ENCODE data around the gene AOC1. TPM values are rescaled to one million over a fixed set of nuclear protein-coding genes. Genes with fewer than 3 reads are reported as not detected.
"Not testable (repeated sequence)": the region's sequence is repeated elsewhere in the genome, so short reads cannot be mapped to it uniquely, and the experiment has no call there.

AOC1 gene, protein sequence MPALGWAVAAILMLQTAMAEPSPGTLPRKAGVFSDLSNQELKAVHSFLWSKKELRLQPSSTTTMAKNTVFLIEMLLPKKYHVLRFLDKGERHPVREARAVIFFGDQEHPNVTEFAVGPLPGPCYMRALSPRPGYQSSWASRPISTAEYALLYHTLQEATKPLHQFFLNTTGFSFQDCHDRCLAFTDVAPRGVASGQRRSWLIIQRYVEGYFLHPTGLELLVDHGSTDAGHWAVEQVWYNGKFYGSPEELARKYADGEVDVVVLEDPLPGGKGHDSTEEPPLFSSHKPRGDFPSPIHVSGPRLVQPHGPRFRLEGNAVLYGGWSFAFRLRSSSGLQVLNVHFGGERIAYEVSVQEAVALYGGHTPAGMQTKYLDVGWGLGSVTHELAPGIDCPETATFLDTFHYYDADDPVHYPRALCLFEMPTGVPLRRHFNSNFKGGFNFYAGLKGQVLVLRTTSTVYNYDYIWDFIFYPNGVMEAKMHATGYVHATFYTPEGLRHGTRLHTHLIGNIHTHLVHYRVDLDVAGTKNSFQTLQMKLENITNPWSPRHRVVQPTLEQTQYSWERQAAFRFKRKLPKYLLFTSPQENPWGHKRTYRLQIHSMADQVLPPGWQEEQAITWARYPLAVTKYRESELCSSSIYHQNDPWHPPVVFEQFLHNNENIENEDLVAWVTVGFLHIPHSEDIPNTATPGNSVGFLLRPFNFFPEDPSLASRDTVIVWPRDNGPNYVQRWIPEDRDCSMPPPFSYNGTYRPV
- not detected for polyA plus RNA-seq (2013, experiment 1 of 2; ENCODE audit: insufficient read length)
- polyA plus RNA-seq (2013, experiment 2 of 2; ENCODE audit: insufficient read length) = 0.15 TPM

DNA sequence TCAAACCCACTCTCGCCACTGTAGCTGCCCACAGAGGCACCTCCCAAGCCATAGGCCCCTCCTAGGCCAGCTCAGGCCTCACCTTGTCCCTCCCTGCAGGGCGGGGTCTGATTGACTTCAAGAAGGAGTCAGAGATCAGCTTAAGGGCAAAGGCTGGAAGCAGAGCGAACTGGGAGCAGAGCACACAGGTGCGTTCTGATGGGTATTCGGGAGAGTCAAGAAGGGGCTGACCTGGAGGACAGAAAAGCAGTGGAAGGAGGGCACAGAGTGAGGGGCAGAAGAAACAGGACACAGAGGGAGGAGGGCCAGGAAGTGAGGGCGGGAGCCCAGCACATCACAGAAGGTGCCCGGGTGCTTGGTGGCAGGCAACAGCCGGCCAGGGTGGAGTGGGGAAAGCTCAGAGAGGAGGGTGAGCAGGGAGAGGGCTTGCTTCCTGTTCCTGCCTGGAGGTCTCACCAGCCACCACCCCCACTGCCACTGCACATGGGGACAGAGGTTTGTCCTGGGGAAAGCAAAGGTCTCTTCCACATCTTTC, at the start of gene AOC1:
Gene AOC1, plus strand, starts transcription at position 147 of the 535 bp plus-strand sequence. CDS start 3,954 bp downstream, outside the sequence.
- no peak for DNase-seq

DNA sequence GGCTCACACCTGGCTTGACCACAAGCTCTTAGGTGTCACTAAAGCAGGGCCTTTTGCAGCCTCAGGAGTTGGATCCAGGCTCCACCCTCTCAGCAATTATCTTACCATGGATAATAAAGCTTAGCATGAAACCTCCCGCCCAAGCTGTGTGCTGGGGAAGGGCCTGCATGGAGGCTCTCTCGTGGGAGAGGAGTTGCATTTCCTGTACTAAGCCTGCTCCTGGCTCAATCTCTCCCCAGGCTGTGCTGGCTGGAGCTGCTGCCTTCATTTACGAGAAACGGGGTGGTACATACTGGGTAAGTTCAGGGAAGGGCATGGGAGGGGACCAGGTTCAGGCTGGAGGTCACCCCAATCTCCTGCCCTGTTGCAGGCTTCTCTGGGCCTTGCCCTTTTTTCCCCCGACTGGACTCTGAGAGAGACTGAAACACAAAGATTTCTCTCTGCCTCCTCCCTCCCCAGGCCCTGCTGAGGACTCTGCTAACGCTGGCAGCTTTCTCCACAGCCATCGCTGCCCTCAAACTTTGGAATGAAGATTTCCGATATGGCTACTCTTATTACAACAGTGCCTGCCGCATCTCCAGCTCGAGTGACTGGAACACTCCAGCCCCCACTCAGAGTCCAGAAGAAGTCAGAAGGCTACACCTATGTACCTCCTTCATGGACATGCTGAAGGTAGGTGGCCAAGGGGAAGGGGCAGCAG, 49.0 kb upstream of the AOC1 start:
- no peak for DNase-seq

DNA sequence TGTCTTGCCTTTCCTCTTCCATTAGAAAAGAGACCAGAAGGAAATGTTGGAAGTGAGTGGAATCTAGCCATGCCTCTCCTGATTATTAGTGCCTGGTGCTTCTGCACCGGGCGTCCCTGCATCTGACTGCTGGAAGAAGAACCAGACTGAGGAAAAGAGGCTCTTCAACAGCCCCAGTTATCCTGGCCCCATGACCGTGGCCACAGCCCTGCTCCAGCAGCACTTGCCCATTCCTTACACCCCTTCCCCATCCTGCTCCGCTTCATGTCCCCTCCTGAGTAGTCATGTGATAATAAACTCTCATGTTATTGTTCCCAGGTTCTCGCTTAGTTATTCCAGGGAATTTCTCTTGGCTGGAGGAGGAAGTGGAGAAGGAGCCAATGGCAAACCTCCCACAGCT, 47.5 kb upstream of the AOC1 start:
- DNase-seq = no peak

DNA sequence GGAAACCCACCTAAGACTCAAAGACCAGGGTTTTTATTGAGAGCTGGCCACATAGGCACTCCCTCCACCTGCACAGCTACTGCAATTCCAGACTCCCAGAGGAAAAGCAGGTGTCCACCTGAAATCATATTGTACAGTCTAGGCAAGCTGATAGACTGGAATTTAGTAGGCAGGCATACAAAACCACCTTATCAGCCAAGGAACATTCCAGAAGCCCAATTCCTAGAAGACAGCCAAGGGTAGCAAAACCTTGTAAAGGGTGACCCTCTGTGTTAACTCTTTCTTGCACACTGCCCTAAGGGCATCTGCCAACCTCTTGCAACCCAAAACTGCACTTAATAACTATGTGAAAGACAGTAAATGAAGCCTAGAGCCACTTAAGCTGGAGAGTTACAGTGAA, 46.5 kb upstream of the AOC1 start:
- no peak for DNase-seq

DNA sequence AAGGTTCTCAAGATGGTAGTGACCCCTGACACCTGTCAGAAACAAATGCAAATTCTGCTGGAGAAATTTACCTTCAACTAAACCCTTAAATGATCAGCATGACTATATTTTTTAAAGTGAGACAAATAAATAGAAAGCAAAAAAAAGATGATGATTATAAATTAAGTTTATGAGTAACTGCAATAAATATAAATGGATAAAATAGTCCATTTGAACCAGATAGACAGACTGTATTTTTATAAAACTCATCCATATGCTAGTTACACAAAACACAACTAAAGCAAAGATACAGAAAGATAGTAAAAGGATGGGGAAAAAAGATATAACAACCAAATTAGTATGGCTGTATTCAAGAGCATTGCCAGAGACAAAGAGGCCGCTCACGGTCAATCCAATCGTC, 45.9 kb upstream of the AOC1 start:
- no peak for DNase-seq

DNA sequence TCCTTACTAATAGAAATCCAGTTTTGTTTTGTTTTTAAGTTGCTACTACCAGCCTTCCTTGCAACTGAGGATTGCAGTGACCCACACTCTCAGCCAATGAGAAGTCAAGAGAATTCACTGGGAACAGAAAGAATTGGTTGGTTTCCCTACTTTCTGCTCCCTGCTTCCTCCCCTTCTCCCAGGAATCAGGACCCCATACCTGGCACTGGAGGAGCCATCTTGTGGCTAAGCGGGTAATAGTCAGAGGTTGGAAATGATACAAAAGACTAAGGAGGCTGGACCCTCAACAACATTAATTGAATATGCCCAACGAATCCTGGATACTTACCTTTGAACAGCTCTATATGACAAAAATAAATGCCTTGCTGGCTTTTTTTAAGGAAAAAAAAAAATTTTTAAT, 45.5 kb upstream of the AOC1 start:
- no peak for DNase-seq

DNA sequence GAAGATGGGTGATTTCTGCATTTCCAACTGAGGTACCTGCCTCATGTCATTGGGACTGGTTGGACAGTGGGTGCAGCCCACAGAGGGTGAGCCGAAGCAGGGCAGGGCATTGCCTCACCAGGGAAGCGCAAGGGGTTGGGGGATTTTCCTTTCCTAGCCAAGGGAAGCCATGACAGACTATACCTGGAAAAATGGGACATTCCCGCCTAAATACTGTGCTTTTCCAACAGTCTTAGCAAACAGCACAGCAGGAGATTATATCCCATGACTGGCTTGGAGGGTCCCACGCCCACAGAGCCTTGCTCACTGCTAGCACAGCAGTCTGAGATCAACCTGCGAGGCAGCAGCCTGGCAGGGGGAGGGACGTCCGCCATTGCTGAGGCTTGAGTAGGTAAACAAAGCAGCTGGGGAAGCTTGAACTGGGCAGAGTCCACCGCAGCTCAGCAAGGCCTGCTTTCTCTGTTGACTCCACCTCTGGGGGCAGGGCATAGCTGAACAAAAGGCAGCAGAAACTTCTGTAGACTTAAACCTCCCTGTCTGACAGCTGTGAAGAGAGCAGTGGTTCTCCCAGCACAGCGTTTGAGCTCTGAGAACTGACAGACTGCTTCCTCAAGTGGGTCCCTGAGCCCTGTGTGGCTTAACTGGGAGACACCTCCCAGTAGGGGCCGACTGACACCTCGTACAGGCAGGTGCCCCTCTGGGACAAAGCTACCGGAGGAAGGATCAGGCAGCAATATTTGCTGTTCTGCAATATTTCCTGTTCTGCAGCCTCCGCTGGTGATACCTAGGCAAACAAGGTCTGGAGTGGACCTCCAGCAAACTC, 44.5 kb upstream of the AOC1 start:
- not testable (repeated sequence) for DNase-seq

DNA sequence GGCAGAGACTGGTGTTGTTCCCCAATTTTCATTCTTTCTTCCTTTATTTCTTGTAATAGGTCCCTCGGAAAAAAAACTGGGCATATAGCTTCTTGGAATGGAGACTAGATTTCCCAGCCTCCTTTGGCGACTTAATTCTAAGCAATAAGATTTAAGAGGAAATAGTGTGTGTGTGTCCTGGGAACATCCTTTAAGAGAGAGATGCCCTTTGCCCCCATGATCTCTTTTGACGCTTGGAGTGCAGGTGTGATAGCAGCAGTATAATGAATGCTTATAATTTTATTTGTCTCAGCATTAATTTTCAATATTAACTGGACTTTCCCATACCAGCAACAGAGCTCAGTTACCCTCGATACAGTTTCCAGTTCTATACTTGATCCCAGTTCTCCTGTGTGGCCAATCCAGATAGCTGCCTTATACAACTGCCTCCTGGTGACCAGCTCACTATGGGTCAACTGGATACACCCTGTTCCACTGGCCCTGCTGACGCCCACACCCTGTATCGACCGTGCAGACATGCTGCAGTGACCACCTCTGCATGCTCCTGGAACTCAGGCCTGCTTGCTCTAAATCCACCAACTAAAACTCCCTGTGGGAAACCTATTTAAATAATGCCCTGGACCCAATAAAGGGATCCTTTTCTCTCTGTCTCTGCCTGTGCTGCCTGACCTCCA, 37.9 kb upstream of the AOC1 start:
- DNase-seq = no peak

DNA sequence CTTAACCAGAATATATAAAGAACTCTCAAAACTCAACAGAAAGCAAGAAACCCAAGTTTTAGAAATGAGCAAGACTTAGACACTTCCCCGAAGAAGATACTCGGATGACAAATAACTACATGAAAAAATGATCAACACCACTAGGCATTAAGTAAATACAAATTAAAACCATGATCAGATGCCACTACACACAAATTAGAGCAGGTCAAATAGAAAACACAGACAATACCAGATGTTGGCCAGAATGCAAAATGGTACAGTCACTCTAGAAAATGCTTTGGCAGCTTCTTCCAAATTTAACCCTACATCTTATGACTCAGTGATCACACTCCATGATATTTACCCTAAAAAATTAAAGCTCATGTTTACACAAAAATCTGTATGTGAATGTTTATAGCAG, 33.3 kb upstream of the AOC1 start:
- DNase-seq = no peak

DNA sequence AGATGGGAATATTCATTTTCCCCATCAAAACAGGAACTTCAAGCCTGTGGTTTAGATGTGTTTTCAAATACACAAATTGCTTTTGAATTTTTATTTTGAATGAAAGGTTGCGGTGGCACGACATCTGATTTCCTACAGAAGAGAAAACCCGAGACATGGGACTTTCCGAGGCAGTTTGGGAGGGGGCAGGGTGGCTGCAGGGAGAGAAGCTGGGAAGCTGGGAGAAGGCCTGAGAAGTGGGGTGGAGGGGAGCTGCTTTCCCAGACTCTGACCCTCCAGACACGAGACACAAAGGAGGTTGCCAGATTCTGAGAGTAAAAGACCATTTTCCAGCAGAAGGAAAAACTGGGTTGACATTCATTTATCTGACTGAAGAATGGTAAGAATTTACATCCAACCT, 32.2 kb upstream of the AOC1 start:
- no peak for DNase-seq

DNA sequence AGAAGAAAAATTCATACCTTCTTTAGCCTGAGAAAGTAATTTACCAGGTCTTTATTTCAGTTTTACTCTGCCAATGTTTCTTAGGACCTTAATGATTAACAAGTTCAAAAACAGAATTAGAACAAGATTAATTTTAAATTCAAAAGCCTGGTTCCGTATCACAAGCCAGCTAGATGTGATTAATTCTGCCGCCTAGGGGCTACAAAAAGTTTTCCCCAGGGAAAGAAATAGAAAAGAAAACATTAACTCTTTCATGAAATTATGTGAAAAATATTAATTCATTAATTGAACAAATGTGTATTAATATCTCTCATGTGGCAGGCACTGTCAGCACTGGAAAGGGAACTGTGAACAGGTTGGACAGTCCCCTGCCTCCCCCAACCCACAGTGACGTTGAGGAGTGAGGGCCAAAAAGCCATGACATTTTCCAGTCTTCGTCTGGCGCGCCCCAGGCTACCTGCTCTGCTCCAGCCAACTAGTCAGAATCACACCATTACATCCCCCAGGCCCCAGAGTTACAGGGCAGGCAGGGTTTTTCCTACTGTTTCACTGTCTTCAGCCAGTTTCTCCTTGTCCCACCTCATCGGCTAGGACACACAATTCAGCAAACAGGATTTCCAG, 31.6 kb upstream of the AOC1 start:
- no peak for DNase-seq

DNA sequence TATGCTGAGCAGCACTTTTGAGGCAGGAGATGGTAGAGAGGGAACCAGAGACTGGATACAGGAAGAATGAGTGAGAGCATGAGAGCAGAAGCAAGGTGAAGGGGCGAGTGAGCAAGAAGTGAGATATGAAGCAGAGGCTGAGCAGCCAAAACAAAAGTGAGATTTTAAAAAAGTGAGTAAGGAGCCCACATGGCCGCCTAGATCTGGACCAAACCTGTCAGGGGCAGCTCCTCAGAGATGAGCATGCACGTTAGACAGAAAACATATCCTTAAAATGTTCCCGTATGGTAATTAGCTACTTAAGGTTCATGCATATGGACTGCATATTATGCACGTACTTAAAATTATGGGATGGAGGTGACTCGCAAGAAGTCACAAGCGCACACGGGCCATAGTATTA, 29.3 kb upstream of the AOC1 start:
- DNase-seq = no peak

DNA sequence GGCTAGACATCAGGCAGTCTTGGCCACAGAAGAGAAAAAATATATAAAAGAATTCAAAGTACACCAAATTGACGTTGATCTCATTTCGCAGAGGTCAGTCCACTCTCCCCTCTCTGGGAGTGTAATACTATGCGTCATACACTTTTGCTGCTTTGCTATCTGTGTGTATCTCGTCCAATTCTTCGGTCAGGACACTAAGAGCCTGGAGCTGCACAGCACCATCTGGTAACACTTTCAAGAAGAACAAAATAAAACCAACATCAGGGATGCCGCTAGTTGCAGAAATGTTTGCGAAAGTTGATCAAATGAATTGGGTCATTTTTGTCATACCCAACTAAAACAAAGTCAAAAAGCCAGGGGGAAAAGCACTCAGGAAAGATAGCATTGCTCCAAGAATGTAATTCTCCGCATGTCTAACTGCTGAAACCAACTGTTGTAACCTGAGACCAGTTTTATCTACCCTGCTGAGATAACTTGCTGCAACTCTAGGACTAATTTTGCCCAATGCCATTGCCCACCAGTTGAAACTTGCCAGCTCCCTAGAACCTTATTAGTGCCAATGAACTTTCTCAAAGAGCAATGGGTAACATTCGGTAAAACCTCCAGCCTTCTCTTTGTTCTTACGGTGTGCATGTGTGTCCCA, 28.7 kb upstream of the AOC1 start:
- DNase-seq = no peak

DNA sequence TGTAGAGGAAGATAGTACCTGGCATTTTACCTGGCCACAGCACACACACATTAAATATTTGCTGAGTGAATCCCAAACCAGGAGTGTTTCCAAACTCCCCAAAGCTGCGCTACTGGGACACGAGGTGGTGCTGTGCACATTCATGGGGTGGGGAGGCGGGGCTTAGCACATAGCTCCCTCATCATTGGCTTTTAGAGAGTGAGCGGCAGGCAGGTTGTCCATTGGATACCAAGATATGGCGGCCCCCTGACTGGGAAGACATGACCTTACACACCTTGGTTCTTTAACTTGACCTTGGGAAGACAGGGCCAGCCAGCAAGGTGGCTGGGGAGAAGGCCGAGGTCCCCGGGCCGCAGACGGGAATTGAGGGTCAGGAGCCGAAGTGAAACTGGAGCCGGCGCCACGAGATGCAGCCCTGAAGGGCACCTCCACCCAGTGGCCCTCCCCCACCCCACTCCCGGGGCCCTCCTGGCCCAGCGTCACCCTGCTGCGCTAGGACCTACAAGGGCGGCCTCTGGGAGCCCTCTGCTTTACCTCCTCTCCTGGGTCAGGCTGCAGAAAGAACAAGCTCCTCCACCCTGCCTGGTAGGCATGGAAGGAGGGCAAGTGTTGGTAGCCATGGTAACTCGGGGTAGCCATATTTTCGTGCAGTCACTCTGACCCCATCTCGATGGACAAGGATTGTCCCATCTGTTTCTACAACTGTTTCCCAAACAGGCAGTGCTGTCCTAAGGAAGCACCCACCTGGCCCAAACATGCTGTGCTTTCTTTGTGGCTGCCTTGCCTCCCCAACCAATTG, 27.7 kb upstream of the AOC1 start:
- no peak for DNase-seq

DNA sequence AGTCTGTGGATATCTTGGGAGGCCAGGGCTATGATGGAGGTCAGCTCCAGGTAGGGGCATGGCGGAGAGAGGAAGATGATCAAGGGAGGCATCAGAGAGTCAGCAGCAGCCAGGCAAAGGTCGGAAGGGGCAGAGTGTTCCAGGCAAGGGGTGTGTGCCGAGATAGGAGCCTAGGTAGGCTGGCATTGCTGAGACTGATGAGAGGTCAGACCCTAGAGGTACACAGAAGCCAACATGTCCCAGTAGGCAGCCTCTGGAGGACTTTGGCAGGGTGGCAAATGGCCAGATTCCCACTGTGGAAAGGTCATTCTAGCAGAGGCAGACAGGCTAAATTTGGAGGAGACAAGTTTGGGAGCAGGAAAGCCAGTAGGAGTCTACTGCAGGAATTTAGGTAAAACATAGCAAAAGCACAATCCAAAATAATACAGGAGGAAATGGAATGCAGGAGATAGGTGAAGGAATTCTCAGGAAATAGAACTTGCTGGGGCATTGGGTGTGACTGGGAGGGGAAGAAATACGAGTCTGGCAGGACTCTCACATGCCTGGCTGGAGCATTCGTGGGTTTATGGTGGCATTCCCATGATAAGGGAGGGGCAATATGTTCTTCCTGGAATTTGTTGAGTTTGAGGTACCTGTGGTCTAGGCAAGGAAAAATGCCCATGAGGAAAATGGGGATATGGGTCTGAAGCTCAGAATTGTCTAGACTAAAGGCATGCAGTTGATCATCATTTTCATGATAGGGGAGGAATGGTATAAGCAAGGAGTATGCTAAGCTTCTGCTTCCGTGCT, 26.1 kb upstream of the AOC1 start:
- DNase-seq = no peak

DNA sequence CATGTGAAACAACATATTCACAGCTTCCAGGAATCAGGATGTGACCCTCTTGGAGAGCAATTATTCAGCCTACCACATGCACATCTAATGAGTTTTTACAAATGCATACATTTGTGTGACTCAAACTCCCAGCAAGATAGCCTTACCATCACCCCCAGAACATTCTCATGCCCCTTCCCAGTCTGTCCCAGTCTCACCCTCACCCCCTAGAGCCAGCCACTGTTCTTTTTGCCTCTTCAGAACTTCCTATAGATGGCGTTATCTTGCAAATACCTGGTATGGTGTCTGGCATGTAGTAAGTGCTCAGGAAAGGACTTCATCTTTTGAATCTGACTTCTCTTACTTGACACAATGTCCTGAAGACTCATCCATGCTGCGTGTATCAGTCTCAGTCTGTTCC, 23.9 kb upstream of the AOC1 start:
- no peak for DNase-seq

DNA sequence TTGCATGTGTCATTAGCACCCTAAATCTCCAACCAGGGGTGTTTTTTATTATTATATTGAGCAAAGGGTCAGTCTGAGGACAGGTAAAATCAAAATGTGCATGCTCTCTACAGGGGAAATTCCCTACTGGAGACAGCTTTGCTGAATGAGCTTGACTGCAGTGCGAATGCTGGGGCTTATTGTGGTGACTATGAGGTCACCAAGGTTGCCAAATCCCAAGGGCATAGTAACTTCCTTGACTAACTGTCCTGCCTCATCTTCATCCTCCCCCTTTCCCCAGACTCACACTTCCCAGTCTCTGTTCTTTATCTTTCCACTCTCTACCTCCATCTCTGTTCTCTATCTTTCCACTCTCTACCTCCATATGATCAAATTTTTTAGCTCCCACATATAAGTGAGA, 22.9 kb upstream of the AOC1 start:
- no peak for DNase-seq

DNA sequence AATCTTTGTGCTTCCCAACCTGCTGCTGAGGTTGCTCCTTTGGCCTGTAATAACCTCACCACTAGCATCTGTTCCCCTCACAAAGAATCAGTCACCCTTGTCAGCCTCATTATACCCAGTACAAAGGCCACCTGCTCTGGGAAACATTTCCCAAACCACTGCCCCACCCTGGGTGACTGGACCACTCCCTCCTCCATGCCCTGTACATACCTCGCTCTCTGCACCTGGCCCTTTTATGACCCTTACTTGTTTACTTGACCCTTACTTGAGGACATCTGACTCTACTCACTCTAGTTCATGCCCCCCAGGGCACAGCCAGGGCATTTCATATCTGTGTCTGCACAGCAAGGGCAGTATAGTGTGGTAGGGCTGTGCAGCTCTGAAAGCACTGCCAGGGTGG, 21.4 kb upstream of the AOC1 start:
- DNase-seq = no peak

DNA sequence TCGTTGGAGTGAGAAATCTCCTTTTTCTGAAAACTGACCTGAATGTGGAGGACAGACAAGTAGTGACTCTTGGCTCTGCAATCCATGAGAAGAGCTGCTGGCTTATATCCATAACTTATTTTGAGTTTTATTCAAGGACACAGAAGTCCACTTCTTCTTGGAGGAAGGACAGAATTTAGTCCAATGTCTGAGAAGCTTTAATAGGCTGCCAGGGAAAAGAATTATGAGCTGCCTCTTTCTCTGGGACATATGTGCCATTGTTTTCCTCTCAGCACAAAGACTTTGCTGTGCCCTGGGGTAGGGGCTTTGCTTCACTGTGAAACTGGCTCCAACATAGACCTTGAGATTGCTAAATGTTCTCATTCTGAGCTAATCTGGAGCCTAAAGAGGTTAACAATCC, 20.5 kb upstream of the AOC1 start:
- DNase-seq = no peak
